ENCODE data around the gene SLC9A3. TPM values are rescaled to one million over a fixed set of nuclear protein-coding genes. Genes with fewer than 3 reads are reported as not detected.

Gene SLC9A3
- total RNA-seq, 1 experiment from 2014 or later, result 3.6 TPM

DNA sequence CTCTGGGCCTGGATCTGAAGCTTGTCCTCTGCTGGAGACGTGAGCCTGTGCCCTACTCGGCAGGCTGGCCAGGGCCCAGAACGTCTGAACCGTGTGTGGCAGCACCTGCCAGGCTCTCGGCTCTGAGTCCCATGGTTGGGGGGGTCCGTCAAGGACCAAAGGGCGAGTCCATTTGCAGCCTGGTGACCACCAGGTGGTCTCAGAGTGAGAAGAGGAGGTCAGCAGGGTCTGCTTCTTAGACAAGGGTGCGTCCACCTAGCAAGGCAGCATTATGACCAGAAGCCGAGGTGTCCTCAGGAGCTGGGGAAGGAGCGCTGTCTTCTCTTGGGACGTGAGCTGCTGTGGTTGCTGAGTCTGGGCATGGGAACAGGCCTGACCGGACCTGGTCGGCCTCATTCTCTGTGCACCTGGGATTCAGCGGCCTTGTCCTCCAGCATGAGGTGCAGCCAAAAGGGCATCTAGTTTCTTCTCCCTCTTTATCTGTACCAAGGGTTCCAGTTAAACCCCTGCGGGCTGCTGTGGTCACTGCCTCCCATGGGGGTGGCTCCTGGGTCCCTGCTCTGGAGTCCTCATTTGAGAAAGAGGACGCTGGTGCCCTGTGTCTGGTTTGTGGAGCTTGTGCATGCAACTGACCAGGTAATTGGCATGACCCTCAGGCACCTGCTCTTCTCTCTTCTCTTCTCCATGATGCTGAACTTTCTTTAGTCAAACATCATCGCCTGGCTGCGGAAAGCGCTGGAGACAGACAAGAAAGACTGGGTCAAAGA, 66.9 kb downstream of the SLC9A3 start:
- no peak for DNase-seq
- Histone ChIP-seq H3K27me3 (no peaks in the 10 kb centered on the region), H3K4me3 (no peak overlapping the region), H3K36me3 (peaks cover 71% of the 10 kb centered on the region), H3K9me3 (peaks cover under 1% of the 10 kb centered on the region)

DNA sequence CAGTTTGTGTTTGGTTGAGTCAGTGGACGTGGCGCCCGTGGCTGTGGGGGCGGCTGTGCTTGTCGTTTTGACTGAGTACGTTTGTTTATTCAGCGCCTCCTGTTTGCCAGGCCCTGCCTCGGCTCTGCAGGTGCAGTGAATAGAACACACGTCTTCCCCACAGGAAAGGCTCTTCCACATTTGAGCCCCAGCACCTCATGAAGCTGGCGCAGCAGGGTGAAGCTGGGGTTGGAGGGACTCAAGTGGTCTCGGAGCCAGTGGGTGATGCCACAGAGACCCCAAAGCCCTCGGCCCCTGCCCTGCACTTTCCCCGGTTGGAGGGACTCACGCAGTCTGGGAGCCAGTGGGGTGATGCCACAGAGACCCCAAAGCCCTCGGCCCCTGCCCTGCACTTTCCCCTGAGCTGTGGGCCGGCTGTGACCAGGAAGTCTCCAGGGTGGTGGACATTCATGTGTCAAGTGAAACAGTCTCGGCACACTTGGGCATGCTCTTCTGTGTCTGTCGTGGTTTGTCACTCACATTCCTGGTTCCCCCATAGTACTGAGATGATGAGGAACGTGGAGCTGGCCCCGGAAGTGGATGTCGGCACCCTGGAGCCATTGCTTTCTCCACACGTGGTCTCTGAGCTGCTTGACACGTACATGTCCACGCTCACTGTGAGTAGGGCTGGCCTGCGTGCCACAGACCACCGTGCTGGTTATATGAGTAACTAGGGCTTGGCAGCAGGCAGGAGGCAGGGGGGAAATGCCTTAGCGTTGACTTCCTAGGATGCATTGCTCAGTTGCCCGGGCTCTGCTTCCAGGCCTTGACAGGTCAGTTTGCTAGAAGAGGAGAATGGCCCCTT, 67.7 kb downstream of the SLC9A3 start:
- no peak for DNase-seq
- Histone ChIP-seq H3K27me3 (no peaks in the 10 kb centered on the region), H3K9me3 (peaks cover 9% of the 10 kb centered on the region), H3K36me3 (peaks cover 71% of the 10 kb centered on the region), H3K4me3 (no peak overlapping the region)

DNA sequence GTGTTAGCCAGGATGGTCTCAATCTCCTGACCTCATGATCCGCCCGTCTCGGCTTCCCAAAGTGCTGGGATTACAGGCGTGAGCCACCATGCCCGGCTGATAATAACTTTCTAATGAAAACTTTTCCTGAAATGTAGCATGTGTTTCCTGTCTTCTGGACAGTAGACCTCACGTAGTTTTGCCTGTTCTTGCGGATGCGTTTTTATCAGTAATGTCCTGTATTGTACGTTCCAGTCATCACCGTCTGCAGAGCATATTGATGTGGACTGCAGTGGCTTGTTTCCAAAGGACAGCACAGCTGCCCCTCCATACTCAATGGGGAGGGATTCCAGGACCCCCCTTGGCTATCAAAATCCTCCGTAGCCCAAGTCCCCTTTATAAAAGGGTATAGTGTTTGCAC, 68.4 kb downstream of the SLC9A3 start:
- DNase-seq, result no peak
- H3K36me3 ChIP-seq, result peaks cover 77% of the 10 kb centered on the region
- H3K9me3 ChIP-seq, result peaks cover 14% of the 10 kb centered on the region
- H3K4me3 ChIP-seq, result no peak overlapping the region
- H3K27me3 ChIP-seq, result no peaks in the 10 kb centered on the region

DNA sequence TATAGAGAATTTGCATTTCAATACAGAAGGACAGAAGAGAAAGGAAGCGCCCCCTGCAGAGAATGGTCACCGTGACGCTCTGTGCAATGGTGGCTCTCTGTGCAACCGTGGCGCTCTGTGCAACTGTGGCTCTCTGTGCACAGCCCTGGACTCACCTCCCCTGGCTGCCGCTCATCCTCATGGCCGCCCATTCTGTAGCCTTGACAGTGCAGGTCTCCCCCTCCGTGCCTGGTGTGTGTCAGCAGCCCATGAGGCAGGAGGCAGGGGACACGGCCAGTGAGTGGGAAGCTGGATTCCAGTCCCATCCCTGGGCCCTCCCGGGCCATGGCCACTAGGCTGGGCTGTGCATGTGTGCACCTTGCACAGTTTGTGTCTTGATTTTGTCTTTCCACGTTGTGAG, 69.3 kb downstream of the SLC9A3 start:
- Histone ChIP-seq H3K27me3 (no peaks in the 10 kb centered on the region), H3K9me3 (peaks cover 14% of the 10 kb centered on the region), H3K36me3 (peaks cover 77% of the 10 kb centered on the region), H3K4me3 (no peak overlapping the region)
- DNase-seq, result no peak

DNA sequence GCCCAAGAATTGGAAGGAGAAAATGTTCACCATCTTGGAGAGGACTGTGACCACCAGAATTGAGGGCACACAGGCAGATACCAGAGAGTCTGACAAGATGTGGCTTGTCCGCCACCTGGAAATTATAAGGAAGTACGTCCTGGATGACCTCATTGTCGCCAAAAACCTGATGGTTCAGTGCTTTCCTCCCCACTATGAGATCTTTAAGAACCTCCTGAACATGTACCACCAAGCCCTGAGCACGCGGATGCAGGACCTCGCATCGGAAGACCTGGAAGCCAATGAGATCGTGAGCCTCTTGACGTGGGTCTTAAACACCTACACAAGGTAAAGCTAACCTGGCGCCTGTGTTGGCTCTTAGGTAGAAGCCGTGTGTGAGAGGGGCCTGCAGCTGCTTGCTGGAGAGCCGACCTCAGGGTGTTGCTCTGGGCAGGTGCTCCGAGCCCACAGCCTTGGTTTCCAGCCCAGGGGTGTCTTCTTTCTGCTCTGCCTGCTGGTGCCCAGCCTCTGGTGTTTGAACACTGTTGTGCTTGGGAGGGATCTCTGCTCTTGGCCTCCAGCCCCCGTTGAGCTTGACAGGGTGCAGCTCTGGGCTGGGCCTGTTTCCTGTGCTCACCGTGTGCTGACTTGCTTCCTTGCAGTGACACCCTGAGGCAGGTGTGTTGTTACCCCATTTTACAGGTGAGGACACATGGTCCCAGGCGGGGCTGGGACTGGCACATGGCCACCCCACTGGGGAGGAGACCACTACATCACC, 70.3 kb downstream of the SLC9A3 start:
- Histone ChIP-seq H3K9me3 (peaks cover 14% of the 10 kb centered on the region), H3K4me3 (no peak overlapping the region), H3K36me3 (peaks cover 78% of the 10 kb centered on the region), H3K27me3 (no peaks in the 10 kb centered on the region)
- DNase-seq, result no peak

DNA sequence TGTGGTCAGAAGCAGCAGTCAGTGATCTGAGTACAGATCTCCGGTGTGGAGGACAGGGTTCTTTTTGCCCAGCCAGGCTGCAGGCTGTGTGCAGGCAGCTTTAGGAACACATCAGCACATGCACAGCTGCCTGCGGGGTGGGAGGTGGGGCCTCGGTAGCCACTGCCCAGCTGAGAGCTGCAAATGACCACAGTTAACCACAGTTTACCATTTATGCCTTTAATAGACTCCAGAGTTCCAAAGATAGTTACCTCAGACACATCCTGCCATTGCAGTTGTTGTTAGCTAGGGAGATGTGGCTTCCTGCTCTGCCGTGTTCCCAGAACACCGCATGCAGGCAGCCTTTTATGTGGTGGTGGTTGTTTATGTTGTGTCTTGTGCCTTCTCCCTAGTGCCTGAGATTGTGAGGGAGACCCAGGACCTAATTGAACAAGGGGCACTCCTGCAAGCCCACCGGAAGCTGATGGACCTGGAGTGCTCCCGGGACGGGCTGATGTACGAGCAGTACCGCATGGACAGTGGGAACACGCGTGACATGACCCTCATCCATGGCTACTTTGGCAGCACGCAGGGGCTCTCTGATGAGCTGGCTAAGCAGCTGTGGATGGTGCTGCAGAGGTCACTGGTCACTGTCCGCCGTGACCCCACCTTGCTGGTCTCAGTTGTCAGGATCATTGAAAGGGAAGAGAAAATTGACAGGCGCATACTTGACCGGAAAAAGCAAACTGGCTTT, 71.1 kb downstream of the SLC9A3 start:
- no peaks in the 10 kb centered on the region for H3K27me3 ChIP-seq
- no peak for DNase-seq
- H3K4me3 ChIP-seq, result no peak overlapping the region
- H3K9me3 ChIP-seq, result peaks cover 14% of the 10 kb centered on the region
- peaks cover 81% of the 10 kb centered on the region for H3K36me3 ChIP-seq

DNA sequence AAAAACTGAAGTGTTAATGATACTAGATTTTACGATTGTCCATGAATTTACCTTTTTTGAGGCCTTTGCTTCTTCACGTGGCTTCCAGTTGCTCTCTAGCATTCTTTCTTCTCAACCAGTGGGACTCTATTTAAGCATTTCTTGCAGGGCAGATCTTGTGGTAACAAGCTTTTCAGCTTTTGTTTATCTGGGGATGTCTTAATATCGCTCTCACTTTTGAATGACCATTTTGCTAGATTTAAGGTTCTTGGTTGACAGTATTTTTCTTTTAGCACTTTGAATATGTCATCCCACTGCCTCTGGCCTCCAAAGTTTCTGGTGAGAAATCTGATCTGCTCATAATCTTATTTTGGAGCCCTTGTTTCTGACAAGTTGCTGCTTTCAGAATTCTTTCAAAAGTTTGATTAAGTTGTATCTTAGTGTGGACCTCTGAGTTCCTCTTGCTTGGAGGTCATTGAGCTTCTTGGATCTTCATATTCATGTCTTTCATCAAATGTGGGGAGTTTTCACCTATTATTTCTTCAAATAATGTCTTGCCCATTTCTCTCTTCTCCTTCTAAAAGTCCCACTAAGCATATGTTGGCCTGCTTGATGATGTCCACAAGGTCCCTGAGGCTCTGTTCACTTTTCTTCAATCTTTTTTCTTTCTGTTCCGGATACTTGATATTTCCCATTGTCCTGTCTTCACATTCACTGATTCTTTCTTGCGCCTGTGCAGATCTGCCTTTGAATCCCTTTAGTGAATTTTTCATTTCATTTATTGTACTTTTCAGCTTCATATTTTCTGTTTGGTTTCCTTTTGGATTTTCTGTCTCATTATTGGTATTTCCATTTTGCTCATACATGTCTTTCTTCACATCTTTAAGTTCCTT, 72.4 kb downstream of the SLC9A3 start:
- H3K4me3 ChIP-seq, result no peak overlapping the region
- DNase-seq, result no peak
- peaks cover 89% of the 10 kb centered on the region for H3K36me3 ChIP-seq
- H3K27me3 ChIP-seq, result no peaks in the 10 kb centered on the region
- peaks cover 14% of the 10 kb centered on the region for H3K9me3 ChIP-seq

DNA sequence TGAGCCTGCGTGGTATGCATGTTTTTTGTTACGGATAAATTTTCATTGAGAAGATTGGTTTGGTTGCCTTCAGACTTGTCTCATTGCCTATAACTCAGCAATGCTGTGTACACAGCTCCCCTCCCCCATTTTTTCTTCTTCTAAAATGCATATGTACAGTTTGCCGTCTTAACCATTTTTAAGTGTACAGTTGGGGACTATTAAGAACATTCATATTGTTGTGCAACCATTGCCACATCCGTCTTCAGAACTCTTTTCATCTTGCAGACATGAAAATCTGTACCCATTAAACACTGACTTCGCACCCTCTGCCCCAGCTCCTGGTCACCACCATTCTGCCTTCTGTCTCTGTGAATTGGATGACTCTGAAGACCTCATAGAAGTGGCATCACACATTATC, 75.1 kb downstream of the SLC9A3 start:
- no peaks in the 10 kb centered on the region for H3K27me3 ChIP-seq
- DNase-seq, result no peak
- H3K36me3 ChIP-seq, result peaks cover 85% of the 10 kb centered on the region
- no peak overlapping the region for H3K4me3 ChIP-seq
- H3K9me3 ChIP-seq, result peaks cover 14% of the 10 kb centered on the region

DNA sequence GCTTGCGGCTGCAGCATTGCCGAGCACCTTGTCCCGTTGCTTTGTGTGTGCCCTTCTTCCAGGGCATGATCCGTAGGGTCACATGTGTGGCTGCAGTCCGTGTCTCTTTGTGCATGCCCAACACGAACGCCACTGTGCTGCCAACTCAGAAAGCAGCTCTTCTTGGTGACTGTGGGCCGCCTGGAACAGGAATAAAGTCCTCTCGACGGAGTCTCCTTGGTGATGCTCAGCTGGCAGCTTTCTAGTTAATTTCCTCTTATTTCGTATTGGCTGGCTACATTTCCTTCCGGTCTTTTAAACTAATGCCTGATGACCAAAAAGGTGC, 75.5 kb downstream of the SLC9A3 start:
- Histone ChIP-seq H3K36me3 (peaks cover 81% of the 10 kb centered on the region), H3K9me3 (peaks cover 14% of the 10 kb centered on the region), H3K4me3 (no peak overlapping the region), H3K27me3 (no peaks in the 10 kb centered on the region)
- DNase-seq, result no peak

DNA sequence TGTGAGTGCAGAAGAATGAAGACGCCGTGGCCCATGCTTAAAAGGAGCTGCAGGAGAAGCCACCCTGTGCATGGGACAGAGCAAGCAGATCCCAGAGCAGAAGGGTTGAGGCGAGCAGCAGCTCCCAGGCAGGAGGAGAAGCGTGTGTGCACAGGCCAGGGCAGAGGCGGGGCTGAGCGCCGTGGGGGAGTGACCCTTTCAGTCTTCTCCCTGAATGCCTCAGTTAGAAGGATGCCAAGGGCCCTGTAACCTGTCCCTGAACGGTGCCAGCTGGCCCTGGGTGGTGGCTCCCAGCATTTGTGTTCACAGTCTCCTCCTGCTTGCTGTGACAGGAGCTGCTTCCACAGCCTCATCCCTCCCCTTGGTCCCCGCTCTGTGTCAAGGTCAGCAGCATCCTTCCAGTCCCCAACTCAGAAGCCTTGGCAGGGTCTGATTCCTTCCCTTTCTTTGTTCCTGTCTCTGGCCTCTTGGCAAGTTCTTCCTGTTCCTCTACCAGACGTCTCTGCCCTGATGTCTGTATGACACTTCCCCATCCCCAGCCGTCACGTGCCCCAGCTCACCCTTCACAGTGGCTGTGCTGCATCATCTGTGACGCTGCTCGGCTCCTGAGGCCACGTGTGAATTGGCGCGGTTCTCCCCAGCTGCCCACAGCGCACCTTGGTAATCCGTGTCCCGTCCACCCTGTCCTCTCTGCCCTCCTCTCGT, 76.0 kb downstream of the SLC9A3 start:
- no peak overlapping the region for H3K4me3 ChIP-seq
- no peak for DNase-seq

DNA sequence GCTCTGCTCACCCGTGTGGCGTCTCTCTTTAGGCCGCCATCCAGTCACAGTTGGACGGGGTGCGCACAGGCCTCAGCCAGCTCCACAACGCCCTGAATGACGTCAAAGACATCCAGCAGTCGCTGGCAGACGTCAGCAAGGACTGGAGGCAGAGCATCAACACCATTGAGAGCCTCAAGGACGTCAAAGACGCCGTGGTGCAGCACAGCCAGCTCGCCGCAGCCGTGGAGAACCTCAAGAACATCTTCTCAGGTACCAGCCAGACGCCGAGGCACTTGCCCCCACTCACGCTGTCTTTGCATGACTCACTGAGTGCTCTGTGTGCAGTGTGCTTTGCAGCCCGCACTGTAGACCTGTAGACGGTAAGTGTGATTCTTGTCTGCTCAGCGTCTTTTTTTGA, 76.7 kb downstream of the SLC9A3 start:
- Histone ChIP-seq H3K27me3 (no peaks in the 10 kb centered on the region), H3K9me3 (peaks cover 14% of the 10 kb centered on the region), H3K36me3 (peaks cover 69% of the 10 kb centered on the region), H3K4me3 (no peak overlapping the region)
- no peak for DNase-seq

More for the DNA sequence above, 76.0 kb downstream of the SLC9A3 start:
- no peaks in the 10 kb centered on the region for H3K27me3 ChIP-seq
- peaks cover 14% of the 10 kb centered on the region for H3K9me3 ChIP-seq
- H3K36me3 ChIP-seq, result peaks cover 76% of the 10 kb centered on the region

DNA sequence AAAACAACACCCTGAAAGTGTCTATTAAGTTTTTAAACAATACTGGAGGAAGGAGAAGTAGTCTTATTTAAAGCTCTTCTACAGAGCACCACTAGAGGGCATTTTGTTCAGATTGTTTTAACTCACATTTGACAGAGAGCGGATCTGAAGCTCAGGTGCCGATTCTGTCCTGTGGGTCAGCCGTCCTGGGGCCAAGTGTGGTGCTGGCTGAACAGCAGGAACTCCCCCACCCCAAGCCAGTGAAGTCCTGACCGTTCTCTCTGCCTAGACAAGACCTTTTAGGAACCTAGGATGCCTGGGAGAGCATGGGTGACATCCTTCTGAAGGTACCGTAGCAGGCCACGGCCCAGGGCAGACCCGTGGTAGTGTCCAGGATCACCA, 77.4 kb downstream of the SLC9A3 start:
- peaks cover 8% of the 10 kb centered on the region for H3K9me3 ChIP-seq
- no peak for DNase-seq
- no peaks in the 10 kb centered on the region for H3K27me3 ChIP-seq
- peaks cover 62% of the 10 kb centered on the region for H3K36me3 ChIP-seq
- no peak overlapping the region for H3K4me3 ChIP-seq

DNA sequence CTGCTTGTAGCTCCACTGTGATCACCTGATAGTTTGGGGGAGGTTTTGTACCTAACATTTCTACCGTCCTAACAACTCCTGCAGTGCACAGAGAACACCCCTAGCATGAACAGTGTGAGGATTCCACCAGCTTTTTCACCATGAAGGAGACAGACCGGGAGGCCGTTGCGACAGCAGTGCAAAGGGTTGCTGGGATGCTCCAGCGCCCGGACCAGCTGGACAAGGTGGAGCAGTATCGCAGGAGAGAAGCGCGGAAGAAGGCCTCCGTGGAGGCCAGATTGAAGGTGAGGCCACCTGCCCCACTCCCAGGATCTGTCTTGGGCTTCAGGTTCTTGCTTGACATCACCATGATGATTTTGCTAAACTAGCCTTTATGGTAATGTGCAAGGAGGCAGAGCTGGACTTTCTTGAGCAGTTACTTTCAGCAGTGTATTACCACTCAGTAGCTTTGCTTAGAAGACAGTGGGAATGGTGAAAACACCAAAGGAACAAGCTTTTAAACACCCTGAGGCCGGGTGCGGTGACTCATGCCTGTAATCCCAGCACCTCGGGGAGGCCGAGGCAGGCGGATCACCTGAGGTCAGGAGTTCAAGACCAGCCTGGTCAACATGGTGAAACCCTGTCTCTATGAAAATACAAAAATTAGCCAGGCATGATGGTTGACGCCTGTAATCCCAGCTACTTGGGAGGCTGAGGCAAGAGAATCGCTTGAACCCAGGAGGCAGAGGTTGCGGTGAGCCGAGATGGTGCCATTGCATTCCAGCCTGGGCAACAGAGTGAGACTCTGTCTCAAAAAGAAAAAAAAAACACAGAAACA, 78.0 kb downstream of the SLC9A3 start:
- H3K27me3 ChIP-seq, result no peaks in the 10 kb centered on the region
- H3K4me3 ChIP-seq, result no peak overlapping the region
- peaks cover 56% of the 10 kb centered on the region for H3K36me3 ChIP-seq
- H3K9me3 ChIP-seq, result peaks cover 3% of the 10 kb centered on the region; the same call in 1 of the 2 replicates
- DNase-seq, result no peak

DNA sequence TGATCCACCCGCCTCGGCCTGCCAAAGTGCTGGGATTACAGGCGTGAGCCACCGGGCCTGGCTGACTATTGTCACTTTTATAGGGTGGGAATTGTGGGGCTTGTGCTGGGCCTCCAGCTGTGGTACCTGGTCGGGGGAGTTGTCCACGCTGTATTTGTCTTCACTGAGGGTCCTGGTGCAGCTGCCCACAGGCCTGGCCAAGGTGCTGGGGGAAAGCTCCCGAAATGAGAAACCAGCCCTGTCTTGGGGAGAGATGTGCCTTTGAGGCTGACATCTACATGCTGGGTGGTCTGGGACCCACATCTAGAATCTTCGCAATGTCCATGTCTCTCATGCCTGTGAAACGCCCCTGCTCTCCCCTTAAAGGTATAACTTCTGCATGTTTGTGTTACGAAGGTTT, 78.7 kb downstream of the SLC9A3 start:
- H3K9me3 ChIP-seq, result no peaks in the 10 kb centered on the region
- H3K36me3 ChIP-seq, result peaks cover 49% of the 10 kb centered on the region
- H3K27me3 ChIP-seq, result no peaks in the 10 kb centered on the region
- H3K4me3 ChIP-seq, result no peak overlapping the region
- no peak for DNase-seq

DNA sequence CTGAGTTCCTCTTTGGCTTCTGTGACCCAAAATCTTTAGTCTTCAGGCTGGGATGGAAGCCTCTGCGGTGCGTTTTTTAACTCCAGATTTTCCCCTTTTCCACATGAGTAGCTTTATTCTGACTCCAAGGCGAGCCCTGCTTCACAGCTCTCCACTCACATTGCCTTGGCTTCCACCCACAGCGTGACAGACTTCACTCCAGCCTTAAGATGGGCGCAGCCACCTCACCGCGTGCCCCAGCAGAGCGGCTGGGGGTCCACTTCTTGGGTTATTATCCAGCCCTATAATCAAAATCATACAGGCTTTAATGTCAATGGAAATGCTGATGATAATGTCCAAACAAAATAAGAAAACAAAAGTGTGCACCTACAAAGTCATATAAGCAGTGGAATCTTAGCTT, 80.0 kb downstream of the SLC9A3 start:
- H3K27me3 ChIP-seq, result no peaks in the 10 kb centered on the region
- no peak for DNase-seq
- H3K4me3 ChIP-seq, result peak overlapping the region; percentile 89
- peaks cover 36% of the 10 kb centered on the region for H3K36me3 ChIP-seq
- H3K9me3 ChIP-seq, result no peaks in the 10 kb centered on the region
